GM12878 (cell line): Measurements from ENCODE around the gene SPATA18. TPM values are rescaled to one million over a fixed set of nuclear protein-coding genes. Genes with fewer than 3 reads are reported as not detected.

Experiments
- ATAC-seq: fragments of 200-7000 bp; cut with Tn5 transposase; 3 replicates; pipeline ENCODE4 v1.9.1; 2020; ENCODE audit warnings: mild to moderate bottlenecking, moderate library complexity
- BruUV-seq: library from RNA; stranded (reverse); fragments of 400-500 nt; replicated peaks from 2 replicates; lab custom pipeline; 2021; lab: Mats Ljungman, UMichigan
- CTCF ChIA-PET: fragments of 300-600 bp; sonication (Branson Sonifier 250); formaldehyde crosslinking; extraction: SDS; loops from one replicate; lab custom pipeline; 2021; ENCODE audit warnings: inconsistent platforms; lab: Yijun Ruan, JAX
- POLR2A ChIA-PET: fragments of 350-600 bp; formaldehyde crosslinking; extraction: SDS; loops from one replicate; lab custom pipeline; 2021; ENCODE audit warnings: inconsistent platforms; lab: Charles Lee
- RAD21 ChIA-PET: fragments of 300-600 bp; sonication (Branson Sonifier 250); formaldehyde crosslinking; loops from one replicate; lab custom pipeline; 2023; ENCODE audit warnings: antibody characterized with exemption; ENCODE audit not compliant: unreplicated experiment; lab: Charles Lee
- SMC1A ChIA-PET: fragments of 300-600 bp; sonication (Branson Sonifier 250); formaldehyde crosslinking; loops from one replicate; lab custom pipeline; 2023; ENCODE audit not compliant: unreplicated experiment, uncharacterized antibody; lab: Charles Lee
- DNase-seq: peaks from one replicate; pipeline ENCODE4 v3.0.0-alpha.2; 2011; ENCODE audit warnings: low read depth, low spot score
- FAIRE-seq: peaks from 3 replicates; lab custom pipeline; 2011; peaks lifted over from hg19 to GRCh38; lab: Jason Lieb, UNC
- H2AFZ ChIP-seq: 2 replicates; pipeline ENCODE4 v1.6.0; 2011; ENCODE audit warnings: low read depth, low read length, control low read depth; ENCODE audit not compliant: control insufficient read depth
- H3K27ac ChIP-seq: 2 replicates; pipeline ENCODE4 v1.5.1; 2011; ENCODE audit warnings: control low read depth; ENCODE audit not compliant: control insufficient read depth, insufficient read depth
- H3K27me3 ChIP-seq, 2 experiments: replicated peaks in 1 of 2; 2 replicates each; pipeline versions ENCODE4 v1.6.0 to v1.6.1; 2011; ENCODE audit warnings: low read length in 1 of 2; ENCODE audit not compliant: control insufficient read depth in 2 of 2, insufficient read depth in 2 of 2
- H3K36me3 ChIP-seq, 2 experiments: 2 replicates each; pipeline ENCODE4 v1.5.1; 2011; ENCODE audit warnings: low read length in 1 of 2; ENCODE audit not compliant: control insufficient read depth in 2 of 2, insufficient read depth in 2 of 2
- H3K4me1 ChIP-seq: 2 replicates; pipeline ENCODE4 v1.6.1; 2011; ENCODE audit warnings: mild to moderate bottlenecking, low read length, moderate library complexity, mixed read lengths; ENCODE audit not compliant: control insufficient read depth, insufficient read depth
- H3K4me2 ChIP-seq: 2 replicates; pipeline ENCODE4 v1.6.0; 2011; ENCODE audit warnings: control low read depth; ENCODE audit not compliant: control insufficient read depth, insufficient read depth
- H3K4me3 ChIP-seq: fragments of 200-600 bp; sonication (generic); 2 replicates; pipeline ENCODE4 v1.5.1; 2016
- H3K79me2 ChIP-seq: 2 replicates; pipeline ENCODE4 v1.6.0; 2011; ENCODE audit warnings: low read length; ENCODE audit not compliant: control insufficient read depth, insufficient read depth
- H3K9ac ChIP-seq: 2 replicates; pipeline ENCODE4 v1.8.0; 2011; ENCODE audit warnings: low read length, control low read depth, mixed read lengths; ENCODE audit not compliant: control insufficient read depth, insufficient read depth
- H3K9me3 ChIP-seq: replicated peaks from 3 replicates; pipeline ENCODE4 v1.5.1; 2011; ENCODE audit warnings: mild to moderate bottlenecking, low read length; ENCODE audit not compliant: control insufficient read depth, insufficient read depth
- H4K20me1 ChIP-seq: 2 replicates; pipeline ENCODE4 v1.6.0; 2011; ENCODE audit not compliant: control insufficient read depth, insufficient read depth
- ESRRA ChIP-seq: IDR thresholded peaks from 2 replicates; pipeline ENCODE4 v1.6.1; 2012; ENCODE audit warnings: mild to moderate bottlenecking, low read length, improper control_type of control experiment
- ETV6 ChIP-seq, 2 experiments: fragments of 450-650 bp in 1 of 2; IDR thresholded peaks in 1 of 2; conservative IDR thresholded peaks in 1 of 2; 2 replicates each; pipeline ENCODE4 v1.6.1; 2014; ENCODE audit warnings: antibody characterized with exemption in 1 of 2, borderline replicate concordance in 1 of 2, low read depth in 1 of 2, mild to moderate bottlenecking in 1 of 2, moderate library complexity in 1 of 2
- JUNB ChIP-seq: IDR thresholded peaks from 2 replicates; pipeline ENCODE4 v1.6.1; 2016; ENCODE audit warnings: antibody characterized with exemption, mild to moderate bottlenecking
- NFIC ChIP-seq: IDR thresholded peaks from 2 replicates; pipeline ENCODE4 v1.6.1; 2012; ENCODE audit warnings: low read depth, mild to moderate bottlenecking, inconsistent platforms, low read length, moderate library complexity
- NFYB ChIP-seq: IDR thresholded peaks from 2 replicates; pipeline ENCODE4 v1.6.1; 2011; ENCODE audit warnings: low read depth, mild to moderate bottlenecking, low read length, improper control_type of control experiment, moderate library complexity; ENCODE audit not compliant: insufficient read depth
- POLR2A ChIP-seq: IDR thresholded peaks from 2 replicates; pipeline ENCODE4 v1.6.1; 2011; ENCODE audit warnings: low read depth, mild to moderate bottlenecking, low read length
- RCOR1 ChIP-seq: conservative IDR thresholded peaks from 2 replicates; pipeline ENCODE4 v1.6.1; 2012; ENCODE audit warnings: low read depth, low read length, improper control_type of control experiment
- SREBF2 ChIP-seq: IDR thresholded peaks from 2 replicates; pipeline ENCODE4 v1.6.1; 2012; ENCODE audit warnings: mild to moderate bottlenecking, low read length
- TAF1 ChIP-seq: IDR thresholded peaks from 2 replicates; pipeline ENCODE4 v1.6.1; 2011; ENCODE audit warnings: mild to moderate bottlenecking, low read depth, low read length, borderline replicate concordance
- ZNF24 ChIP-seq: fragments of 450-650 bp; IDR thresholded peaks from 2 replicates; pipeline ENCODE4 v1.6.1; 2017; ENCODE audit warnings: antibody characterized with exemption, mild to moderate bottlenecking
- ZNF384 ChIP-seq: IDR thresholded peaks from 2 replicates; pipeline ENCODE4 v1.6.1; 2012; ENCODE audit warnings: low read depth, mild to moderate bottlenecking, low read length, improper control_type of control experiment, borderline replicate concordance
- WGBS: methylation state at CpG from one replicate; pipeline ENCODE4 v1.1.6; 2016; ENCODE audit warnings: low lambda C conversion rate; ENCODE audit not compliant: insufficient replicate concordance, insufficient coverage; ENCODE audit errors: missing lambda C conversion rate; 5-methylcytosine and 5-hydroxymethylcytosine counted together
- in situ Hi-C: fragments of 300-500 bp; cut with MboI; formaldehyde crosslinking; loops from 9 replicates; pipeline ENCODE4 v1.14.3; 2018; ENCODE audit warnings: mixed read lengths
- intact Hi-C: fragments of 100-400 bp; cut with micrococcal nuclease; formaldehyde crosslinking; loops from one replicate; pipeline ENCODE4 v1.14.2; 2022; ENCODE audit not compliant: unreplicated experiment
- polyA plus RNA-seq, 11 experiments: library from polyadenylated mRNA; depleted of rRNA in 4 of 11; unstranded in 6 of 11; stranded (reverse) in 5 of 11; fragments of >200 nt; fragmentation: Nextera tagmentation in 4 of 11; fragmentation: Illumina TruSeq in 1 of 11; extraction: Ambion mirVana in 4 of 11; extraction: Trizol in 1 of 11; gene quantifications; 1 replicate in 1 of 11; 2 replicates in 10 of 11; pipeline versions ENCODE4 v1.2.1 to v1.2.3, GENCODE V29; 2011 to 2016; ENCODE audit warnings: inconsistent platforms in 2 of 11, missing spikeins in 2 of 11, low read depth in 1 of 11
- total RNA-seq, 4 experiments: library from RNA; depleted of rRNA in 3 of 4; stranded (reverse); fragments of >200 nt in 3 of 4; fragmentation: Illumina TruSeq in 1 of 4; extraction: Trizol in 1 of 4; gene quantifications; 2 replicates each; pipeline versions ENCODE4 v1.2.1 to v1.2.3, GENCODE V29; 2013 to 2021
- TF ChIP-seq, protein P1 (sequence below): IDR thresholded peaks from 2 replicates; pipeline ENCODE4 v1.6.1; 2011; ENCODE audit warnings: borderline replicate concordance, low read depth, mild to moderate bottlenecking, moderate library complexity, mixed read lengths, low read length; ENCODE audit not compliant: insufficient read depth; ENCODE audit errors: extremely low read length
- TF ChIP-seq, protein P2 (sequence below), 3 experiments: IDR thresholded peaks in 2 of 3; conservative IDR thresholded peaks in 1 of 3; 2 replicates each; pipeline ENCODE4 v1.5.1; 2011; ENCODE audit warnings: low read depth in 3 of 3, low read length in 3 of 3, mild to moderate bottlenecking in 3 of 3, control low read depth in 2 of 3, moderate library complexity in 2 of 3, inconsistent platforms in 1 of 3, mixed read lengths in 1 of 3; ENCODE audit not compliant: control insufficient read depth in 2 of 3, insufficient read depth in 1 of 3; ENCODE audit errors: extremely low read depth in 1 of 3
- TF ChIP-seq, protein P3 (sequence below): fragments of 450-650 bp; formaldehyde crosslinking; IDR thresholded peaks from 2 replicates; pipeline ENCODE4 v1.5.0; 2022; ENCODE audit warnings: mild to moderate bottlenecking, missing genetic modification characterization
- TF ChIP-seq, protein P4 (sequence below): fragments of 450-650 bp; IDR thresholded peaks from 2 replicates; pipeline ENCODE4 v1.6.1; 2016; ENCODE audit warnings: mild to moderate bottlenecking, moderate library complexity, borderline replicate concordance

The SPATA18 gene
- total and polyA plus RNA-seq, 10 of the 15 experiments (the other 5 are each of a cell fraction or from before 2014, with no cell fraction given): 0.39 to 4.5 (median 1.9) TPM

DNA sequence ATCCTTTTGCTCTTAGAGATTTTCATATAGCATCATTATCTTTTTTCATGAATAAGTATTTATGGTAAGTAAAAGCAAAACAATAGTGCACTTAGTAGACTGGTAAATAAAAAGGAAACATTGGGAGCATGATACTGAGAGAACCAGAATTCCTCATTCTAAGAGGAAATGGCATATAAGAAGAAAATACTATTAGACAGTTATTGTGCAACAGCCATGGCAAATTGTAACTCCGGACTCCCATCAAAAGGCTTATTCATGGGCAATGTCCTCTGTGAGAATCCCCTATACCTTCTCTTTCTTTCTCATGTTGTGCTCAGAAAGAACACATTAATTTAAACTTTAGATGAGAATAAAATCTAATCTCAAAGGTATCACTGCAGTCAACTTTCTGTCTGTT lies 42.4 kb downstream of the SPATA18 start:
- Histone ChIP-seq H3K9ac (no peak overlapping the region), H3K9me3 (no peaks in the 10 kb centered on the region), H3K36me3 (no peaks in the 10 kb centered on the region), H3K4me3 (no peak overlapping the region), H3K27ac (no peak overlapping the region), H3K4me1 (no peaks in the 10 kb centered on the region), H3K79me2 (no peaks in the 10 kb centered on the region), H2AFZ (no peak overlapping the region), H4K20me1 (no peaks in the 10 kb centered on the region), H3K27me3 (no peaks in the 10 kb centered on the region), H3K4me2 (no peak overlapping the region)
- FAIRE-seq: no peak
- CTCF ChIA-PET: no interaction called here
- SMC1A ChIA-PET: no interaction called here
- WGBS: 88% methylated on average over 1 of the region's 1 CpG
- RAD21 ChIA-PET: no interaction called here
- DNase-seq: no peak
- POLR2A ChIA-PET: no interaction called here
- no peak for ATAC-seq
- in situ Hi-C loops: no loop called here
- BruUV-seq: no TSS peak
- intact Hi-C loops: no loop called here
- no peak for TF ChIP-seq POLR2A
- TF ChIP-seq, protein P1, sequence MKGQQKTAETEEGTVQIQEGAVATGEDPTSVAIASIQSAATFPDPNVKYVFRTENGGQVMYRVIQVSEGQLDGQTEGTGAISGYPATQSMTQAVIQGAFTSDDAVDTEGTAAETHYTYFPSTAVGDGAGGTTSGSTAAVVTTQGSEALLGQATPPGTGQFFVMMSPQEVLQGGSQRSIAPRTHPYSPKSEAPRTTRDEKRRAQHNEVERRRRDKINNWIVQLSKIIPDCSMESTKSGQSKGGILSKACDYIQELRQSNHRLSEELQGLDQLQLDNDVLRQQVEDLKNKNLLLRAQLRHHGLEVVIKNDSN: no peak
- no peak for TF ChIP-seq ZNF24
- TF ChIP-seq NFYB: no peak
- no peak for TF ChIP-seq JUNB
- no peak for TF ChIP-seq SREBF2
- TF ChIP-seq TAF1: no peak
- TF ChIP-seq, protein P2, sequence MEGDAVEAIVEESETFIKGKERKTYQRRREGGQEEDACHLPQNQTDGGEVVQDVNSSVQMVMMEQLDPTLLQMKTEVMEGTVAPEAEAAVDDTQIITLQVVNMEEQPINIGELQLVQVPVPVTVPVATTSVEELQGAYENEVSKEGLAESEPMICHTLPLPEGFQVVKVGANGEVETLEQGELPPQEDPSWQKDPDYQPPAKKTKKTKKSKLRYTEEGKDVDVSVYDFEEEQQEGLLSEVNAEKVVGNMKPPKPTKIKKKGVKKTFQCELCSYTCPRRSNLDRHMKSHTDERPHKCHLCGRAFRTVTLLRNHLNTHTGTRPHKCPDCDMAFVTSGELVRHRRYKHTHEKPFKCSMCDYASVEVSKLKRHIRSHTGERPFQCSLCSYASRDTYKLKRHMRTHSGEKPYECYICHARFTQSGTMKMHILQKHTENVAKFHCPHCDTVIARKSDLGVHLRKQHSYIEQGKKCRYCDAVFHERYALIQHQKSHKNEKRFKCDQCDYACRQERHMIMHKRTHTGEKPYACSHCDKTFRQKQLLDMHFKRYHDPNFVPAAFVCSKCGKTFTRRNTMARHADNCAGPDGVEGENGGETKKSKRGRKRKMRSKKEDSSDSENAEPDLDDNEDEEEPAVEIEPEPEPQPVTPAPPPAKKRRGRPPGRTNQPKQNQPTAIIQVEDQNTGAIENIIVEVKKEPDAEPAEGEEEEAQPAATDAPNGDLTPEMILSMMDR (IDR thresholded peaks at IDR 0.05 in 2 of 3, conservative IDR thresholded peaks at IDR 0.05 in 1 of 3; ENCODE audit: control insufficient read depth in 2 of 3, extremely low read depth in 1 of 3, insufficient read depth in 1 of 3, low read depth in 3 of 3, low read length in 3 of 3): no peak
- TF ChIP-seq, protein P3, sequence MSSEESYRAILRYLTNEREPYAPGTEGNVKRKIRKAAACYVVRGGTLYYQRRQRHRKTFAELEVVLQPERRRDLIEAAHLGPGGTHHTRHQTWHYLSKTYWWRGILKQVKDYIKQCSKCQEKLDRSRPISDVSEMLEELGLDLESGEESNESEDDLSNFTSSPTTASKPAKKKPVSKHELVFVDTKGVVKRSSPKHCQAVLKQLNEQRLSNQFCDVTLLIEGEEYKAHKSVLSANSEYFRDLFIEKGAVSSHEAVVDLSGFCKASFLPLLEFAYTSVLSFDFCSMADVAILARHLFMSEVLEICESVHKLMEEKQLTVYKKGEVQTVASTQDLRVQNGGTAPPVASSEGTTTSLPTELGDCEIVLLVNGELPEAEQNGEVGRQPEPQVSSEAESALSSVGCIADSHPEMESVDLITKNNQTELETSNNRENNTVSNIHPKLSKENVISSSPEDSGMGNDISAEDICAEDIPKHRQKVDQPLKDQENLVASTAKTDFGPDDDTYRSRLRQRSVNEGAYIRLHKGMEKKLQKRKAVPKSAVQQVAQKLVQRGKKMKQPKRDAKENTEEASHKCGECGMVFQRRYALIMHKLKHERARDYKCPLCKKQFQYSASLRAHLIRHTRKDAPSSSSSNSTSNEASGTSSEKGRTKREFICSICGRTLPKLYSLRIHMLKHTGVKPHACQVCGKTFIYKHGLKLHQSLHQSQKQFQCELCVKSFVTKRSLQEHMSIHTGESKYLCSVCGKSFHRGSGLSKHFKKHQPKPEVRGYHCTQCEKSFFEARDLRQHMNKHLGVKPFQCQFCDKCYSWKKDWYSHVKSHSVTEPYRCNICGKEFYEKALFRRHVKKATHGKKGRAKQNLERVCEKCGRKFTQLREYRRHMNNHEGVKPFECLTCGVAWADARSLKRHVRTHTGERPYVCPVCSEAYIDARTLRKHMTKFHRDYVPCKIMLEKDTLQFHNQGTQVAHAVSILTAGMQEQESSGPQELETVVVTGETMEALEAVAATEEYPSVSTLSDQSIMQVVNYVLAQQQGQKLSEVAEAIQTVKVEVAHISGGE (CRISPR knock-in tag): no peak
- TF ChIP-seq NFIC: no peak
- TF ChIP-seq ETV6 (conservative IDR thresholded peaks at IDR 0.05 in 1 of 2, IDR thresholded peaks at IDR 0.05 in 1 of 2; ENCODE audit: borderline replicate concordance in 1 of 2, low read depth in 1 of 2): no peak
- no peak for TF ChIP-seq ZNF384
- no peak for TF ChIP-seq ESRRA
- TF ChIP-seq, protein P4, sequence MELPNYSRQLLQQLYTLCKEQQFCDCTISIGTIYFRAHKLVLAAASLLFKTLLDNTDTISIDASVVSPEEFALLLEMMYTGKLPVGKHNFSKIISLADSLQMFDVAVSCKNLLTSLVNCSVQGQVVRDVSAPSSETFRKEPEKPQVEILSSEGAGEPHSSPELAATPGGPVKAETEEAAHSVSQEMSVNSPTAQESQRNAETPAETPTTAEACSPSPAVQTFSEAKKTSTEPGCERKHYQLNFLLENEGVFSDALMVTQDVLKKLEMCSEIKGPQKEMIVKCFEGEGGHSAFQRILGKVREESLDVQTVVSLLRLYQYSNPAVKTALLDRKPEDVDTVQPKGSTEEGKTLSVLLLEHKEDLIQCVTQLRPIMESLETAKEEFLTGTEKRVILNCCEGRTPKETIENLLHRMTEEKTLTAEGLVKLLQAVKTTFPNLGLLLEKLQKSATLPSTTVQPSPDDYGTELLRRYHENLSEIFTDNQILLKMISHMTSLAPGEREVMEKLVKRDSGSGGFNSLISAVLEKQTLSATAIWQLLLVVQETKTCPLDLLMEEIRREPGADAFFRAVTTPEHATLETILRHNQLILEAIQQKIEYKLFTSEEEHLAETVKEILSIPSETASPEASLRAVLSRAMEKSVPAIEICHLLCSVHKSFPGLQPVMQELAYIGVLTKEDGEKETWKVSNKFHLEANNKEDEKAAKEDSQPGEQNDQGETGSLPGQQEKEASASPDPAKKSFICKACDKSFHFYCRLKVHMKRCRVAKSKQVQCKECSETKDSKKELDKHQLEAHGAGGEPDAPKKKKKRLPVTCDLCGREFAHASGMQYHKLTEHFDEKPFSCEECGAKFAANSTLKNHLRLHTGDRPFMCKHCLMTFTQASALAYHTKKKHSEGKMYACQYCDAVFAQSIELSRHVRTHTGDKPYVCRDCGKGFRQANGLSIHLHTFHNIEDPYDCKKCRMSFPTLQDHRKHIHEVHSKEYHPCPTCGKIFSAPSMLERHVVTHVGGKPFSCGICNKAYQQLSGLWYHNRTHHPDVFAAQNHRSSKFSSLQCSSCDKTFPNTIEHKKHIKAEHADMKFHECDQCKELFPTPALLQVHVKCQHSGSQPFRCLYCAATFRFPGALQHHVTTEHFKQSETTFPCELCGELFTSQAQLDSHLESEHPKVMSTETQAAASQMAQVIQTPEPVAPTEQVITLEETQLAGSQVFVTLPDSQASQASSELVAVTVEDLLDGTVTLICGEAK: no peak
- TF ChIP-seq RCOR1: no peak
